GM18502 (cell line): ENCODE results near the gene CENPVL3.
"Not testable (repeated sequence)": the region's sequence is repeated elsewhere in the genome, so short reads cannot be mapped to it uniquely, and the experiment has no call there.

Source experiments
- ATAC-seq: cut with Tn5 transposase; IDR thresholded peaks from one replicate; pipeline ENCODE4 v1.9.1; 2021; ENCODE audit warnings: mild to moderate bottlenecking; ENCODE audit not compliant: unreplicated experiment, poor library complexity

CENPVL3 gene

GRCh38 chrX:51618241-51619155 lies at the start of gene CENPVL3:
TSS of gene CENPVL3 (minus strand) at chrX:51618912. CDS start at chrX:51618873, 39 bp downstream.
- ATAC-seq, result not testable (repeated sequence)

- no peak for ATAC-seq
These were observed 47.3 kb upstream of the CENPVL3 start for GRCh38 chrX:51665981-51666380.

- ATAC-seq, result no peak
These were observed 24.7 kb upstream of the CENPVL3 start for GRCh38 chrX:51643377-51643776.

- no peak for ATAC-seq
These were observed 22.8 kb upstream of the CENPVL3 start for GRCh38 chrX:51641421-51642021.

- ATAC-seq, result not testable (repeated sequence)
These were observed 17.8 kb upstream of the CENPVL3 start for GRCh38 chrX:51636511-51636910.

- no peak for ATAC-seq
These were observed 4.2 kb downstream of the CENPVL3 start for GRCh38 chrX:51614353-51615012.

GRCh38 chrX:51608766-51609165 lies 9.9 kb downstream of the CENPVL3 start:
- no peak for ATAC-seq

- no peak for ATAC-seq
These were observed 10.6 kb downstream of the CENPVL3 start for GRCh38 chrX:51608126-51608525.

- ATAC-seq, result no peak
These were observed 12.3 kb downstream of the CENPVL3 start for GRCh38 chrX:51606446-51606845.

GRCh38 chrX:51598899-51599298 lies 19.8 kb downstream of the CENPVL3 start:
- ATAC-seq, result no peak

- ATAC-seq, result no peak
These were observed 46.8 kb downstream of the CENPVL3 start for GRCh38 chrX:51571874-51572273.

- no peak for ATAC-seq
These were observed 49.2 kb downstream of the CENPVL3 start for GRCh38 chrX:51569561-51569960.

GRCh38 chrX:51568586-51568985 lies 50.1 kb downstream of the CENPVL3 start:
- no peak for ATAC-seq
